ENCODE results near the gene TMEM235.

The TMEM235 gene

DNA sequence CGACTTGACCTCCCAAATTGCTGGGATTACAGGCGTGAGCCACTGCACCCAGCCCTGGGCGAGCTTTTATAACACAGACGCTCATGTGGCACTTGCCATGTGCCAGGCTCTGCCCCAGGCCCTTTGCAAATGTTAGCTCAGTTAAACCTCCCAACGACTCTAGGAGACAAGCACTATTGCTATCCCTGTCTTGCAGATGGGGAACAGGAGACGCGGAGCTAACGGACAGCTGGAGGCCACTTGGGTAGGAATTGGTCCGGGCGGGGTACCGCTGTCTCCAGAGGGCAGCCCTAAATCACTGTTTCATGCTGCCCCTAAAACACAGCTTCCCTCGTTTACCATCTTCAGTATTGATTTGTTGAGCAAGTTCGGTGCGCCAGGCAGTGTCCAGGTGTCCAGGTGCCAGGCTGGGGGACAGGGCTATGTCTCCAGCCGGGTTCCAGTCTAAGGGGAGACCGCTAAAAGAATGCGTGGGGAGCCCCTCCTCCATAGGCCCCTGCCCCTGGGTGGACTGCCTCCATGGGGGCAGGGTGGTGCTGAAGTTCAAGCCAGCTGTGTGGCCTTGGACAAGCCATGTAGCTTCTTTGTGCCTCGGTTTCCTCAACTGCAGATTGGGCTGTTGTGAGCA, 23.7 kb downstream of the TMEM235 start:
- no peak for DNase-seq (ENCODE audit: low read depth in 2 of 2)

GRCh38 chr17:78255953-78256706, 24.7 kb downstream of the TMEM235 start:
- no peak for DNase-seq (ENCODE audit: low read depth in 2 of 2)

- DNase-seq (ENCODE audit: low read depth in 2 of 2): no peak
Measured at GRCh38 chr17:78256707-78257591, 25.5 kb downstream of the TMEM235 start.

DNA sequence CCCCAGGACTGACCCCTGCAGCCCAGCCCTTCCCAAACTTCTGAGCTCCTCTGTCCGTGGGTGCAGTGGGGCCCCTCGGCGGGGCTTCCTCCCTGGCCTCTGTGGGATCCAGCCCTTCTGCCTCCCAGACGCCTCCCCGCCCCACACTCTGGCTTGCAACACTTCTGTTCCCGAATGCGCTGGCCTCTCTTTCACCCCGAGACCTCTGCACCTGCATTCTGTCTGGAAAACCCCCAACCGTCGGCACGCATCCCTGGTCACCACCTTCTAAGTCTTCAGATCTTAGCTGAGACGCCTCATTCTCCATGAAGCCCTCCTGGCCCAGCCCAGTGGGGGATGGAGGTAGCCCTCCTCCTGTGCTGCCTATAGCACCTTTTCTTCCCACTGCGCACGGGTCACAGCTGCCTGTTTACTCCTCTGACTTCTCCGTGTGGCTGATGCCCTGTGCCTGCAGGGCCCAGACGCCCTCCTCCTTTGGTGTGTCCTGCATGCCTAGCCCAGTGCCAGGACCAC, 26.4 kb downstream of the TMEM235 start:
- no peak for DNase-seq (ENCODE audit: low read depth in 2 of 2)

DNA sequence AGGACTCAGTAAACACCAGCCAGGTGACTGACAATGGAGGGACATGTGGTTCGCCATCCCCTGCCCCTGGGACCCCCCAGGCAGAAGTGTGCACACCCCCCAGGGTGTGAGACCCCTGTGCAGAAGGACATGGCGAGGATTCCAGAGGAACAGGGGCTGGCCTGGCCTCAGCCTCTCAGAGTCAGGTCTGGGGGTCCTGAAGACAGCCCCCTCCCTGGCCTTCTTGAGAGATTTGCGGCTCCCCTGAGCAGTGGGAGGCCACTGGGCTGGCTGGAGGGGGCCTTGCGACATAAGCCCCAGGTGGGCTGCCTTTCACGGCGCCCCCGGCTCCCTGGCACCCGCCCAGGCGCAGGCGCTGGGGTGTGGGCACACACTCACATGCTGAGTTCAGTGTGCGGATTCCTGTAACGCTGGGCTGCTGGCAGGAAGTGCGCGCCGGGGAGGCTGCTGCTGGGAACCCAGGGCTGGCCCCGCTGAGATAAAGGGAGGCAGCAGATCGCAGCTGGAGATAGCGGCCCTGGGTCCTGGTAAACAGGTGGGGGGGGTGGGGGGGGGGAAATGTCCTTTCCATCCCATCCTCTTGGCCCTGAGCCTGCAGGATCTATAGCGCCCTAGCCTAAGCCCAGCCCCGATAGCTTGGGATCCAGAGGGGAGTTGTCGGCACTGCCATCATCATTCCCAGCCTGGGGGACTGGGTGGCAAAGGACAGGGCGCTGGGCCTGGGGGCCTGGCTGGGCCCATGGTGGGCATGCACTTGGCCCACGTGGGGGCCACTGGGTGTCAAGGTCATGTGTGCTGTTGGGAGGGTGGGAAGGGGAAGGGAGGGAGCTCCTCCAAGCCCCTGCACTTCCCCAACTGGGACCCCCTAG, 27.1 kb downstream of the TMEM235 start:
- DNase-seq (ENCODE audit: low read depth in 2 of 2): peak; percentile 47 to 55

DNA sequence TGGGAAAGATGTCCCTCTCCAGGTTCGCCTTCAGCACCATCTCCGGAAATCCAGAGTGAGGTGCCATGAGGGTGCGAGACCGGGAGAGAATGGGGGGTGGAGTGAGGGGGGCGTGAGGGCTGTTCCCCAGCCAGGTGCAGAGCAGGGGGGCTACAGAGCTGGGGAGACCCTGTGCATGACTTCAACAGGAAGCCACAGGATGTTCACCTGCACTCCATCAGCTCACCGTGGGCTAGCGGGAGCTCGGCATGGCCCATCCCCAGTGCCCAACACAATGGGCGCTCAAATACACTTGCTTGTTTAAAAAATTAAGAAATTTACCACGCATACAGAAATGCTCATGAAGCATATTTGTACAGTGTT, 27.7 kb downstream of the TMEM235 start:
- DNase-seq (ENCODE audit: low read depth in 2 of 2): no peak

DNA sequence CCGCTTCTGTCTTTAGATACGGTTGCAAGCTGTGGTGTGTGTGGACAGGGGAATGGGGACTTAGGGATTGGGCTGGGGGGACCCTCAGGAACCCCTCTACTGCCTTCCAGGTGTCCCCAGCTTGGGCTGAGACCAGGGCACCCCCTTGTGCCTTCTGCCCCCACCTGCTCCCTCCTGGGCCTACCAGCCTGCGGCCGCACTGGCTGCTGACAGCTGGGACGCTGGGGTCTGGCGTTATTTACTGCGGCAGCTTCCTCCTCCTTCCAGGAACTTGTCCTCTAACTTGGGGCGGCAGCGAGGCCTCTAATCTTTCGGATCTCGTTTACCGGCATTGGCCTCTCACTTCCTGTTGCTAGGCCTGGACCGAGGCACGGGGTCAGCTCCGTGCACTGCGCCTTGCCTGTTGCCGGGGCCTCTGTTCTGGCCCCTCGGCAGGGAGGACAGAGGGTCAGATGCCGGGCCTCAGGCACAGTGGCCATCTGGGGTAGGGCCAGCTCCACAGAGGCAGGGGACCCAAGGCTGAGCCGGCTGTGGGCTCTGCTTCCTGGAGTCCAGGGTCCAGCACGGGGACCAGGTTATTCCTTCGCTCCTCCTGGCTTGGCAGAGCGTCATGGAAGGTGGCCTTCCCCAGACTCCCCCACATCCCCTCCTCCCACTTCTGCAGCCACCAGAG, 31.8 kb downstream of the TMEM235 start:
- no peak for DNase-seq (ENCODE audit: low read depth in 2 of 2)

DNA sequence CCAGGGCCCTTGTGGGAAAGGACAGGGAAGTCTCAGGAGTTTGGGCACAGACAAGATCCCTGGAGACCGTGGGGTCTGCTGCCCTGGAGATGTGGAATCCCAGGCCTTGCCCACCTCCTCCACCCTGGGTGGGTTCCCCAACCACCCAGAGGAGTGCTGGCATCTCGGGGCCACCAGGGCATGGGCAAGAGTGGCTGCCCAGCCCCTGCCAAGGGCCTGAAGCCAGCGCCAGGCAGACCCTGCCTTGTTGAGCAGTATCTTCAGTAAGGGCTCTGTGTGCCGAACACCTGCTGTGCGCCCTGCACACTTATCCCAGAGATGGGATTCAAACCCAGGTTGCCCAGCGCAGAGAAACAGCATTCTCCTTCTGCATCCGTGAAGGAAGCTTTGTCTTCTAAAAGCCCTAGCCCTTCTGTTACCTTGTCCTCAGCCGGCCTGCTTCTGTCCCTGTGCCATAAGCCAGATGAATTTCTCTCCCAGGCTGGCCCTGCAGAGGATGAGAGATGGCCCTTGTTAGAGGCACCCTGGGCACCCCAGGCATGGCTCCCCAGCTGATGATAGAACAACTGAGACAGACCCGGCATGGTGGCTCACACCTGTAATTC, 32.4 kb downstream of the TMEM235 start:
- no peak for DNase-seq (ENCODE audit: low read depth in 2 of 2)

- DNase-seq (ENCODE audit: low read depth in 2 of 2): no peak
Measured at GRCh38 chr17:78264590-78264989, 33.2 kb downstream of the TMEM235 start.

DNA sequence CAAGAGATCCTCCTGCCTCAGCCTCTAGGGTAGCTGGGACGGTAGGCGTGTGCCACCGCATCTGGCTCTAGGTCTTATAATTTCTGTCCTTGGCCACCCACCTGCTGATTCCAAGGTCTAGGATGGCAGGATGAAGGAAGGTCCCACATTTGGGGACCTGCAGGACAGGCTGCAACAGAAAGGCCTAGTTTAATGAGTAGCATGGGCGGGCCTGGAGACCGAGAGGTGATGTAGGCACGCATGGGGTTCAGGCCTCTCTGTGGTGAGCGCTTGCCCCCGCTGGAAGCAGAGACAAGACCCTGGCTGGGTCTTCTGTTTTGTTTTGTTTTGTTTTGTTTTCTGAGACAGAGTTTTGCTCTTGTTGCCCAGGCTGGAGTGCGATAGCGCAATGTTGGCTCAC, 33.7 kb downstream of the TMEM235 start:
- DNase-seq (ENCODE audit: low read depth in 2 of 2): no peak

DNA sequence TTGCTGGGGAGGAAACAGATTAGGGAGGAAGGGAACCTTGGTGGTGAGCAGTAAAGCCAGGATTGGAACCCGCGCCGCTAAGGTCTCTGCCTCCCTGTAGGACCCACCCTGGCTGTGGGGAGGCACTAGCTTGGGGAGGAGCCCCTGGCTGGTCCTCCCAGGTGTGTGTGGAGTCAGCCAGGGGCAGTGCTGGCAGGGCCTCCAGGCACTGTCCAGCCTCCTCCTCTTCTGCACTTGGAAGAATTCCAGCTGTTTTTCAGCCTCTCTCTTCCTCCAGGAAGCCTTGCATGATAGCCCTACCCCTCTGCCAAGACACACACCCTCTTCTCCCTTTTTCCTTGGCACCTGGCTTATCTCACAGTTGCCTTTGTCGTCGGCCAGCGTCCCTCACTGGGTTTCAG, 34.8 kb downstream of the TMEM235 start:
- no peak for DNase-seq (ENCODE audit: low read depth in 2 of 2)

DNA sequence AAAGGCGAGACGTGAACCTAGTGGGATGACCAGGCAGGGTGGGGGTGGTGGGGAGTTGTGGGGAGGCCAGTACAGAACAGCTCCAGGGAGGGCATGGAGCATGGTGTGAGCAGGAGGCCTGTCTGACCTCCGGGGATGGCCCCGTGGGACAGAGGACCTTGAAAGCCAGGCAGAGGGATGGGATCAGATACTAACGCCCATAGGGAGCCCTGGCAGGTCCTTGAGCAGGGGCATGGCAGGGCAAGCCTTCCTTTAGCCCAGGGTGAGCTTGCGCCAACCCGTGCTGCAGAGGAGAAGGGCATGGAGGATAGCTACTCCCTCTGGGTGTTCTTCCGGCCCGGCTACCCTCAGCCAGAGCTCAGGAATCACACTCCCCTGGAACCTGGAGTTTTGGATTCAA, 35.3 kb downstream of the TMEM235 start:
- DNase-seq (ENCODE audit: low read depth in 2 of 2): no peak

- DNase-seq (ENCODE audit: low read depth in 2 of 2): no peak
Measured at GRCh38 chr17:78267253-78268073, 36.0 kb downstream of the TMEM235 start.

DNA sequence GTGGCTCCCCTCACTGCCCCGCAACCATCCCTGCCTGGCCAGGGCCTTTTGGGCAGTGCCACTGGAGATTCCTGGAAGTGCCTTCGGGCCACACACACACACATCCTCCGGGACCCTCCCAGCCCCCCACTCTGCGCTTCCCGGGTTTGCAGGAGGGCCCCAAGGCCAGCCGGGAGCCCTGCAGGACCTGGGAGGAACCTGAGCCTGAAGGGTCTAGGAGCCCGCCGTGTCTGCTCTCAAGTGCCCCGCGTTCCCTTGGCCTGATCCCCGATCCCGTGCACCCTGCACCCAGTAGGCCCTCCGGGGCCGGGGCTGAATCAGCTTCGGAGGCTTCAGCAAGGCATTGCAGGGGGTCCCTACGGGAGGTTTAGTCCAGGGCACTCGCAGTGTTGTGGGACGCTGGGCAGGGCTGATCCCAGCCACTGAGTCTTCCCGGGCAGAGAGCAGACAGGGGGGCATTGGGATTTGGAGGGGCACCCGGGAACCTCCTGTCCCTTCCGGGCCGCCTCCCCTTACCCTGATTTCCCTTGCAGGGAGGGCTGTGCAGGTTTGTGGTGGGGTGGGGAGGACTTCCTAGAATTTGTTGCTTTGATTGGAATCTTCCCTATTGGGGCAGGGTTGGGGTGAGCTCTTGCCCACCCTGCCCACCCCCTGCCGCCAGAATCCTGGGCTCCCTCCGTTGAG, 36.9 kb downstream of the TMEM235 start:
- no peak for DNase-seq (ENCODE audit: low read depth in 2 of 2)

GRCh38 chr17:78268951-78269905, 37.8 kb downstream of the TMEM235 start:
- DNase-seq (ENCODE audit: low read depth in 2 of 2): no peak

- DNase-seq (ENCODE audit: low read depth in 2 of 2): no peak
Measured at GRCh38 chr17:78269955-78270381, 38.5 kb downstream of the TMEM235 start.

- no peak for DNase-seq (ENCODE audit: low read depth in 2 of 2)
Measured at GRCh38 chr17:78271419-78272170, 40.2 kb downstream of the TMEM235 start.
